B cell (primary cell): ENCODE measurements around the gene SLC35G1.

Experiments
- EZH2 ChIP-seq: IDR thresholded peaks from 2 replicates; pipeline ENCODE4 v1.6.1; 2012; ENCODE audit warnings: borderline replicate concordance, low read depth, mild to moderate bottlenecking, moderate library complexity, low read length; ENCODE audit not compliant: insufficient read depth, poor library complexity, severe bottlenecking
- TF ChIP-seq, protein P1 (sequence below): fragments of 200-600 bp; IDR thresholded peaks from one replicate; pipeline ENCODE4 v1.8.0; 2022; ENCODE audit warnings: antibody characterized with exemption, mild to moderate bottlenecking

DNA sequence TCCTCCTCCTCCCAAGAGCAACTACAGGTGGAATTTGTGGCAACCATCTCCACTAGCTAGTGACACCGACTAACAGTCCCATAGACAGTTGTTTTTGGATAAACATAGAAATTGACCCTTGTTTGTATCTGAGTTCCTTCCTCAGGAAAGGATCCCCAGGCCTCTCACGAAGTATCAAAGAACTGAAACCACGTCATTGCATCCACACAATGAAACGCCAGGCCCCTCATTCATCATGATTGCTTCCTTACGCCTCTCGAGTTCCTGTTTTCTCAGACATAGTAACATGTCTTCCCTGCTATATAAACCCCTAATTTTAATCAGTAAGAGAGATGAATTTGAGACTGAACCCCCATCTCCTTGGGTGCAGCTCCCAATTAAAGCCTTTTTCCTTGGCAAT lies 18.1 kb downstream of the SLC35G1 start:
- TF ChIP-seq, protein P1, sequence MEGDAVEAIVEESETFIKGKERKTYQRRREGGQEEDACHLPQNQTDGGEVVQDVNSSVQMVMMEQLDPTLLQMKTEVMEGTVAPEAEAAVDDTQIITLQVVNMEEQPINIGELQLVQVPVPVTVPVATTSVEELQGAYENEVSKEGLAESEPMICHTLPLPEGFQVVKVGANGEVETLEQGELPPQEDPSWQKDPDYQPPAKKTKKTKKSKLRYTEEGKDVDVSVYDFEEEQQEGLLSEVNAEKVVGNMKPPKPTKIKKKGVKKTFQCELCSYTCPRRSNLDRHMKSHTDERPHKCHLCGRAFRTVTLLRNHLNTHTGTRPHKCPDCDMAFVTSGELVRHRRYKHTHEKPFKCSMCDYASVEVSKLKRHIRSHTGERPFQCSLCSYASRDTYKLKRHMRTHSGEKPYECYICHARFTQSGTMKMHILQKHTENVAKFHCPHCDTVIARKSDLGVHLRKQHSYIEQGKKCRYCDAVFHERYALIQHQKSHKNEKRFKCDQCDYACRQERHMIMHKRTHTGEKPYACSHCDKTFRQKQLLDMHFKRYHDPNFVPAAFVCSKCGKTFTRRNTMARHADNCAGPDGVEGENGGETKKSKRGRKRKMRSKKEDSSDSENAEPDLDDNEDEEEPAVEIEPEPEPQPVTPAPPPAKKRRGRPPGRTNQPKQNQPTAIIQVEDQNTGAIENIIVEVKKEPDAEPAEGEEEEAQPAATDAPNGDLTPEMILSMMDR: no peak
- no peak for TF ChIP-seq EZH2
